ENCODE measurements around the gene TRDN. TPM values are rescaled to one million over a fixed set of nuclear protein-coding genes. Genes with fewer than 3 reads are reported as not detected.

The TRDN gene
- polyA plus RNA-seq, 1 donor from 2014 or later, result not detected

GRCh38 chr6:123263981-123264380 lies 372.8 kb downstream of the TRDN start:
- Histone ChIP-seq H3K9me2 (ENCODE audit: insufficient read depth, low read length) (no peaks in the 10 kb centered on the region), H3K9me3 (ENCODE audit: low read length) (no peaks in the 10 kb centered on the region), H3K79me2 (replicated peaks; ENCODE audit: insufficient read depth, low read length) (no peaks in the 10 kb centered on the region), H3K9ac (ENCODE audit: low read length) (no peak overlapping the region), H3F3A (ENCODE audit: insufficient read depth, low read length, poor library complexity, severe bottlenecking) (no peaks in the 10 kb centered on the region), H3K4me3 (ENCODE audit: low read length) (no peak overlapping the region), H3K36me3 (ENCODE audit: insufficient read depth, low read length) (no peaks in the 10 kb centered on the region), H3K27me3 (ENCODE audit: insufficient read depth, low read depth, low read length) (no peaks in the 10 kb centered on the region), H4K20me1 (ENCODE audit: insufficient read depth) (no peaks in the 10 kb centered on the region), H2AFZ (ENCODE audit: low read depth, low read length) (no peak overlapping the region), H3K27ac (ENCODE audit: low read length) (no peak overlapping the region), H3K4me2 (ENCODE audit: low read length) (no peak overlapping the region)
- TF ChIP-seq EP300 (conservative IDR thresholded peaks at IDR 0.05; ENCODE audit: poor library complexity, severe bottlenecking) (no peak), EZH2 (IDR thresholded peaks at IDR 0.05; ENCODE audit: borderline replicate concordance, insufficient read depth, low read length, poor library complexity, severe bottlenecking) (no peak), POLR2AphosphoS5 (IDR thresholded peaks at IDR 0.05) (no peak), SMC3 (conservative IDR thresholded peaks at IDR 0.05; ENCODE audit: poor library complexity) (no peak), TAF1 (IDR thresholded peaks at IDR 0.05; ENCODE audit: low read depth) (no peak), RAD21 (conservative IDR thresholded peaks at IDR 0.05) (no peak), CTCF (IDR thresholded peaks at IDR 0.05; ENCODE audit: poor library complexity, severe bottlenecking) (no peak), REST (IDR thresholded peaks at IDR 0.05; ENCODE audit: borderline replicate concordance) (no peak)

GRCh38 chr6:123240626-123241025 lies 396.1 kb downstream of the TRDN start:
- Histone ChIP-seq H3K4me3 (ENCODE audit: low read length) (no peak overlapping the region), H3K9me2 (ENCODE audit: insufficient read depth, low read length) (no peaks in the 10 kb centered on the region), H3K27ac (ENCODE audit: low read length) (no peak overlapping the region), H3F3A (ENCODE audit: insufficient read depth, low read length, poor library complexity, severe bottlenecking) (no peaks in the 10 kb centered on the region), H4K20me1 (ENCODE audit: insufficient read depth) (no peaks in the 10 kb centered on the region), H3K4me2 (ENCODE audit: low read length) (no peak overlapping the region), H3K27me3 (ENCODE audit: insufficient read depth, low read depth, low read length) (no peaks in the 10 kb centered on the region), H3K9me3 (ENCODE audit: low read length) (peaks cover 6% of the 10 kb centered on the region), H2AFZ (ENCODE audit: low read depth, low read length) (no peak overlapping the region), H3K9ac (ENCODE audit: low read length) (no peak overlapping the region), H3K79me2 (replicated peaks; ENCODE audit: insufficient read depth, low read length) (no peaks in the 10 kb centered on the region), H3K36me3 (ENCODE audit: insufficient read depth, low read length) (no peaks in the 10 kb centered on the region)
- TF ChIP-seq CTCF (IDR thresholded peaks at IDR 0.05; ENCODE audit: poor library complexity, severe bottlenecking) (no peak), RAD21 (conservative IDR thresholded peaks at IDR 0.05) (no peak), EZH2 (IDR thresholded peaks at IDR 0.05; ENCODE audit: borderline replicate concordance, insufficient read depth, low read length, poor library complexity, severe bottlenecking) (no peak), MXI1 (conservative IDR thresholded peaks at IDR 0.05; ENCODE audit: poor library complexity, severe bottlenecking) (no peak), SMC3 (conservative IDR thresholded peaks at IDR 0.05; ENCODE audit: poor library complexity) (no peak), POLR2AphosphoS5 (IDR thresholded peaks at IDR 0.05) (no peak), EP300 (conservative IDR thresholded peaks at IDR 0.05; ENCODE audit: poor library complexity, severe bottlenecking) (no peak), REST (IDR thresholded peaks at IDR 0.05; ENCODE audit: borderline replicate concordance) (no peak), TAF1 (IDR thresholded peaks at IDR 0.05; ENCODE audit: low read depth) (no peak)
